H1 (cell line): ENCODE results near the gene POU6F2. TPM values are rescaled to one million over a fixed set of nuclear protein-coding genes. Genes with fewer than 3 reads are reported as not detected.

Experiments
- CEBPB ChIP-seq: IDR thresholded peaks from 2 replicates; pipeline ENCODE4 v1.6.1; 2012; ENCODE audit warnings: low read depth, low read length
- EGR1 ChIP-seq: IDR thresholded peaks from 2 replicates; pipeline ENCODE4 v1.6.1; 2011; ENCODE audit warnings: low read depth, low read length, borderline replicate concordance
- JUN ChIP-seq: IDR thresholded peaks from 2 replicates; pipeline ENCODE4 v1.6.1; 2011; ENCODE audit warnings: low read depth, mild to moderate bottlenecking, improper control_type of control experiment, low read length
- POLR2A ChIP-seq, 2 experiments: IDR thresholded peaks; 1 replicate in 1 of 2; 2 replicates in 1 of 2; pipeline ENCODE4 v1.6.1; 2011; ENCODE audit warnings: low read depth in 2 of 2, low read length in 2 of 2, mild to moderate bottlenecking in 2 of 2; ENCODE audit errors: control extremely low read depth in 1 of 2
- POLR2AphosphoS5 ChIP-seq: IDR thresholded peaks from 2 replicates; pipeline ENCODE4 v1.6.1; 2011; ENCODE audit warnings: low read depth, low read length
- POU5F1 ChIP-seq: IDR thresholded peaks from 2 replicates; pipeline ENCODE4 v1.6.1; 2011; ENCODE audit warnings: low read depth, mild to moderate bottlenecking, low read length, moderate library complexity
- RFX5 ChIP-seq: IDR thresholded peaks from 2 replicates; pipeline ENCODE4 v1.6.1; 2011; ENCODE audit warnings: low read depth, low read length, improper control_type of control experiment, borderline replicate concordance
- SIN3A ChIP-seq, 2 experiments: IDR thresholded peaks in 1 of 2; conservative IDR thresholded peaks in 1 of 2; 2 replicates each; pipeline ENCODE4 v1.6.1; 2011 to 2012; ENCODE audit warnings: low read length in 2 of 2, improper control_type of control experiment in 1 of 2, low read depth in 1 of 2, mild to moderate bottlenecking in 1 of 2
- SP1 ChIP-seq: IDR thresholded peaks from 2 replicates; pipeline ENCODE4 v1.6.1; 2011; ENCODE audit warnings: low read depth, low read length
- polyA plus RNA-seq, 7 experiments: library from polyadenylated mRNA; depleted of rRNA in 3 of 7; stranded (reverse) in 5 of 7; unstranded in 2 of 7; fragments of >200 nt in 5 of 7; fragments of 200-250 nt in 2 of 7; gene quantifications; 1 replicate in 5 of 7; 2 replicates in 1 of 7; 4 replicates in 1 of 7; pipeline versions ENCODE4 v1.2.1 to v1.2.3, GENCODE V29; 2011 to 2013; ENCODE audit warnings: missing spikeins in 2 of 7, mixed read lengths in 2 of 7
- total RNA-seq: library from RNA; stranded (reverse); fragmentation: NEBNext Ultra II Directional; extraction: Animal tissue kit (Norgen Biotek cat#: 25700); gene quantifications from 2 replicates; pipeline ENCODE4 v1.2.1, GENCODE V29; 2021
- TF ChIP-seq, protein P1 (sequence below): fragments of 300-600 bp; sonication (generic); IDR thresholded peaks from 2 replicates; pipeline ENCODE4 v1.7.1; 2012; ENCODE audit warnings: low read length, moderate library complexity, mild to moderate bottlenecking, inconsistent platforms; ENCODE audit not compliant: insufficient replicate concordance
- TF ChIP-seq, protein P2 (sequence below): IDR thresholded peaks from 2 replicates; pipeline ENCODE4 v1.6.1; 2012; ENCODE audit warnings: inconsistent platforms

POU6F2 gene
- total and polyA plus RNA-seq, 2 of the 8 experiments (the other 6 are each of a cell fraction or from before 2014, with no cell fraction given) = 1.1 to 2.0 TPM

DNA sequence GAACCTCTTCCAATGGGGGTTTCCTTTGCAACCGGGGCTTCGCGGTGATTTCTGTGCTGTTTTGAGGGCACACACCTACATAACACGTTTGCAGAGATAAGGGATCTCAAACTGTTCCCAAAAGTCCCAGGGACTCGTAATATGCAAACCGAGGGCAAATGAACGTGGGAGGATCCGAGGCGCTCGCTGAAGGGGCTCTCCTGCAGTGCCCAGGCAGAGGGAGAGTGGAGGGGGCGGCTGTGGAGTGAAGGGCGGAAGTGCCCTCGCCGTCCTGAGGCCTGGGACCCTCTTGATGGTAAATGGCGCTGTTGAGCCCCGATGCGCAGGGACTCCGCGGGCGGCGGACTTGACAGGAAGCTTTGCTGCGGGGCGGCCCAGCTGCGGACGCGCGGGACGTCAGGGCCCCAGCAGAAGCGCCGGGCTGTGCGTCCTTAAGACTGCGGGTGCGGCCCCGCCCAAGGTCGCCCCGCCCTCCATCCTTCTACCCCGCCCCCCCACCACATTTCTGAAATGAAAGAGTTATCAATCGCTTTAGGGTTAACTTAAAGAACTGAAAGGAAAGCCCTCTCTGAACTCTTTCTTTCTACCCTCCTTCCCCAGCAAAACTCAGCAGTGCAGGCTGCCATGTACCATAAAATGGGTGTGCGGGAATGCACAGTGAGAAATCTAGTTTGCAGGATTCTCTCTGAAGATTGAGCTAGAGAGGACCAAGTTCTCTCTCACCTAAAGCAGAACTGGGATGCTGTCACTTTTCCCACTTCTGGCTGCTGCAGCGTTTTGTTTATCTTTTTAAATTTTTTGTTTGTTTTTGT, 436.7 kb downstream of the POU6F2 start (continued):
- TF ChIP-seq, protein P1, sequence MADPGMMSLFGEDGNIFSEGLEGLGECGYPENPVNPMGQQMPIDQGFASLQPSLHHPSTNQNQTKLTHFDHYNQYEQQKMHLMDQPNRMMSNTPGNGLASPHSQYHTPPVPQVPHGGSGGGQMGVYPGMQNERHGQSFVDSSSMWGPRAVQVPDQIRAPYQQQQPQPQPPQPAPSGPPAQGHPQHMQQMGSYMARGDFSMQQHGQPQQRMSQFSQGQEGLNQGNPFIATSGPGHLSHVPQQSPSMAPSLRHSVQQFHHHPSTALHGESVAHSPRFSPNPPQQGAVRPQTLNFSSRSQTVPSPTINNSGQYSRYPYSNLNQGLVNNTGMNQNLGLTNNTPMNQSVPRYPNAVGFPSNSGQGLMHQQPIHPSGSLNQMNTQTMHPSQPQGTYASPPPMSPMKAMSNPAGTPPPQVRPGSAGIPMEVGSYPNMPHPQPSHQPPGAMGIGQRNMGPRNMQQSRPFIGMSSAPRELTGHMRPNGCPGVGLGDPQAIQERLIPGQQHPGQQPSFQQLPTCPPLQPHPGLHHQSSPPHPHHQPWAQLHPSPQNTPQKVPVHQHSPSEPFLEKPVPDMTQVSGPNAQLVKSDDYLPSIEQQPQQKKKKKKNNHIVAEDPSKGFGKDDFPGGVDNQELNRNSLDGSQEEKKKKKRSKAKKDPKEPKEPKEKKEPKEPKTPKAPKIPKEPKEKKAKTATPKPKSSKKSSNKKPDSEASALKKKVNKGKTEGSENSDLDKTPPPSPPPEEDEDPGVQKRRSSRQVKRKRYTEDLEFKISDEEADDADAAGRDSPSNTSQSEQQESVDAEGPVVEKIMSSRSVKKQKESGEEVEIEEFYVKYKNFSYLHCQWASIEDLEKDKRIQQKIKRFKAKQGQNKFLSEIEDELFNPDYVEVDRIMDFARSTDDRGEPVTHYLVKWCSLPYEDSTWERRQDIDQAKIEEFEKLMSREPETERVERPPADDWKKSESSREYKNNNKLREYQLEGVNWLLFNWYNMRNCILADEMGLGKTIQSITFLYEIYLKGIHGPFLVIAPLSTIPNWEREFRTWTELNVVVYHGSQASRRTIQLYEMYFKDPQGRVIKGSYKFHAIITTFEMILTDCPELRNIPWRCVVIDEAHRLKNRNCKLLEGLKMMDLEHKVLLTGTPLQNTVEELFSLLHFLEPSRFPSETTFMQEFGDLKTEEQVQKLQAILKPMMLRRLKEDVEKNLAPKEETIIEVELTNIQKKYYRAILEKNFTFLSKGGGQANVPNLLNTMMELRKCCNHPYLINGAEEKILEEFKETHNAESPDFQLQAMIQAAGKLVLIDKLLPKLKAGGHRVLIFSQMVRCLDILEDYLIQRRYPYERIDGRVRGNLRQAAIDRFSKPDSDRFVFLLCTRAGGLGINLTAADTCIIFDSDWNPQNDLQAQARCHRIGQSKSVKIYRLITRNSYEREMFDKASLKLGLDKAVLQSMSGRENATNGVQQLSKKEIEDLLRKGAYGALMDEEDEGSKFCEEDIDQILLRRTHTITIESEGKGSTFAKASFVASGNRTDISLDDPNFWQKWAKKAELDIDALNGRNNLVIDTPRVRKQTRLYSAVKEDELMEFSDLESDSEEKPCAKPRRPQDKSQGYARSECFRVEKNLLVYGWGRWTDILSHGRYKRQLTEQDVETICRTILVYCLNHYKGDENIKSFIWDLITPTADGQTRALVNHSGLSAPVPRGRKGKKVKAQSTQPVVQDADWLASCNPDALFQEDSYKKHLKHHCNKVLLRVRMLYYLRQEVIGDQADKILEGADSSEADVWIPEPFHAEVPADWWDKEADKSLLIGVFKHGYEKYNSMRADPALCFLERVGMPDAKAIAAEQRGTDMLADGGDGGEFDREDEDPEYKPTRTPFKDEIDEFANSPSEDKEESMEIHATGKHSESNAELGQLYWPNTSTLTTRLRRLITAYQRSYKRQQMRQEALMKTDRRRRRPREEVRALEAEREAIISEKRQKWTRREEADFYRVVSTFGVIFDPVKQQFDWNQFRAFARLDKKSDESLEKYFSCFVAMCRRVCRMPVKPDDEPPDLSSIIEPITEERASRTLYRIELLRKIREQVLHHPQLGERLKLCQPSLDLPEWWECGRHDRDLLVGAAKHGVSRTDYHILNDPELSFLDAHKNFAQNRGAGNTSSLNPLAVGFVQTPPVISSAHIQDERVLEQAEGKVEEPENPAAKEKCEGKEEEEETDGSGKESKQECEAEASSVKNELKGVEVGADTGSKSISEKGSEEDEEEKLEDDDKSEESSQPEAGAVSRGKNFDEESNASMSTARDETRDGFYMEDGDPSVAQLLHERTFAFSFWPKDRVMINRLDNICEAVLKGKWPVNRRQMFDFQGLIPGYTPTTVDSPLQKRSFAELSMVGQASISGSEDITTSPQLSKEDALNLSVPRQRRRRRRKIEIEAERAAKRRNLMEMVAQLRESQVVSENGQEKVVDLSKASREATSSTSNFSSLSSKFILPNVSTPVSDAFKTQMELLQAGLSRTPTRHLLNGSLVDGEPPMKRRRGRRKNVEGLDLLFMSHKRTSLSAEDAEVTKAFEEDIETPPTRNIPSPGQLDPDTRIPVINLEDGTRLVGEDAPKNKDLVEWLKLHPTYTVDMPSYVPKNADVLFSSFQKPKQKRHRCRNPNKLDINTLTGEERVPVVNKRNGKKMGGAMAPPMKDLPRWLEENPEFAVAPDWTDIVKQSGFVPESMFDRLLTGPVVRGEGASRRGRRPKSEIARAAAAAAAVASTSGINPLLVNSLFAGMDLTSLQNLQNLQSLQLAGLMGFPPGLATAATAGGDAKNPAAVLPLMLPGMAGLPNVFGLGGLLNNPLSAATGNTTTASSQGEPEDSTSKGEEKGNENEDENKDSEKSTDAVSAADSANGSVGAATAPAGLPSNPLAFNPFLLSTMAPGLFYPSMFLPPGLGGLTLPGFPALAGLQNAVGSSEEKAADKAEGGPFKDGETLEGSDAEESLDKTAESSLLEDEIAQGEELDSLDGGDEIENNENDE = no peak
- TF ChIP-seq CEBPB = no peak
- TF ChIP-seq, protein P2, sequence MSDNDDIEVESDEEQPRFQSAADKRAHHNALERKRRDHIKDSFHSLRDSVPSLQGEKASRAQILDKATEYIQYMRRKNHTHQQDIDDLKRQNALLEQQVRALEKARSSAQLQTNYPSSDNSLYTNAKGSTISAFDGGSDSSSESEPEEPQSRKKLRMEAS = peak; percentile 48; the same call in 1 of the 2 replicates
- TF ChIP-seq SP1 = no peak
- TF ChIP-seq JUN = no peak
- TF ChIP-seq RFX5 = no peak
- TF ChIP-seq POU5F1 = no peak
- peak in 1 of 2 experiments; percentile 65; a peak in 1 of 4 replicates for TF ChIP-seq SIN3A (conservative IDR thresholded peaks at IDR 0.05 in 1 of 2, IDR thresholded peaks at IDR 0.05 in 1 of 2; ENCODE audit: low read depth in 1 of 2, low read length in 2 of 2)
- TF ChIP-seq POLR2AphosphoS5 = no peak
- TF ChIP-seq EGR1 = 0 out of 2 replicates have a peak, but pooled peaks have one; percentile 15
- no peak for TF ChIP-seq POLR2A (IDR thresholded peaks at IDR 0.05; ENCODE audit: control extremely low read depth in 1 of 2, low read depth in 2 of 2, low read length in 2 of 2)
